H1 (cell line): ENCODE results near the gene HFE. TPM values are rescaled to one million over a fixed set of nuclear protein-coding genes. Genes with fewer than 3 reads are reported as not detected.
A peak's percentile ranks its signal among the peaks of the same experiment; 100 is the strongest.

ENCODE experiments used
- JUND ChIP-seq: IDR thresholded peaks from 2 replicates; pipeline ENCODE4 v1.6.1; 2011; ENCODE audit warnings: mild to moderate bottlenecking, improper control_type of control experiment, low read length
- TAF7 ChIP-seq: optimal IDR thresholded peaks from 2 replicates; pipeline ENCODE3; 2011; ENCODE audit warnings: low read depth, mild to moderate bottlenecking, inconsistent platforms, low read length, moderate library complexity, borderline replicate concordance
- TCF12 ChIP-seq: IDR thresholded peaks from 2 replicates; pipeline ENCODE4 v1.6.1; 2011; ENCODE audit warnings: low read depth, mild to moderate bottlenecking, low read length
- polyA plus RNA-seq, 7 experiments: library from polyadenylated mRNA; depleted of rRNA in 3 of 7; stranded (reverse) in 5 of 7; unstranded in 2 of 7; fragments of >200 nt in 5 of 7; fragments of 200-250 nt in 2 of 7; gene quantifications; 1 replicate in 5 of 7; 2 replicates in 1 of 7; 4 replicates in 1 of 7; pipeline versions ENCODE4 v1.2.1 to v1.2.3, GENCODE V29; 2011 to 2013; ENCODE audit warnings: missing spikeins in 2 of 7, mixed read lengths in 2 of 7
- total RNA-seq: library from RNA; stranded (reverse); fragmentation: NEBNext Ultra II Directional; extraction: Animal tissue kit (Norgen Biotek cat#: 25700); gene quantifications from 2 replicates; pipeline ENCODE4 v1.2.1, GENCODE V29; 2021

Gene HFE
- total and polyA plus RNA-seq, 2 of the 8 experiments (the other 6 are each of a cell fraction or from before 2014, with no cell fraction given) = 1.6 to 2.0 TPM

DNA sequence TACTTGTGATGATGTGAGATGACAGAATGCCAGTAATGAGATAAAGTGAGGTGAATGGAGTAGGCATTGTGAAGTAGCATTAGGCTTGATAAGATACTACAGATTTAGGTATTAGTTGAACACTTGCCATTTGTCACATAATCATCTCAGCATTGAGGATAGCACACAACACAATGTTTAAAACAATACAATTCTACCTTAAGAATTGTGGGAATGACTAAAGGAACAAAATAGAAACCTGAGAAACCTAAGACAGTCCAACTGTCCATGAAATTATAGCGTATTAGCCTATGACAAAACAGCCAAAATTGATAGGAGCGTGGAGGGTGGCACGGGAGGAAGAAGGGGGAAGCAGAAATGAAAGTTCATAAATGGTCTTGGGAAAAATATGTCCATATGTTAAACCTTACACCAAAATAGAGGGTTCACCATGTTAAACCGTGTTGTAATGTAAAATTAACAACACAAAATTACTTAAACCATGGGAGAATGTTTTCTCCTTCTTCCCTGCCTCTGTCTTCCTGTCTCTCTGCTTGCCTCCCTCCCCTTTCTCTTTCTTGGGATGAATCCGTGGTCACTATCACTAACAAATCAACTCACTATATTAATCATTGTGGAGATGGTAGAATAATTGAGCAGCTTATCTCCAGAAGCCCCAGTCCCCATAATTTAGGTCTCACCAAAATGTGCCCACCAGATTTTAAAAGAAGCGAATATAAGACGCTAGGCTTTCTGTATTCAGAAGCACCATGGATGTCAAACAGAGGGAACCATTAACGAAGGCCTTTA, 33.0 kb upstream of the HFE start (continued):
- TF ChIP-seq TCF12 = no peak
- no peak for TF ChIP-seq JUND
- TF ChIP-seq TAF7 = peak; percentile 42
